Glomerular visceral epithelial cell (primary cell): ENCODE measurements around the gene MAP3K12.
"Not testable (repeated sequence)": the region's sequence is repeated elsewhere in the genome, so short reads cannot be mapped to it uniquely, and the experiment has no call there.

ENCODE experiments used
- DNase-seq: peaks from one replicate; pipeline ENCODE4 v3.0.0-alpha.2; 2016; ENCODE audit errors: extremely low spot score

MAP3K12 gene

GRCh38 chr12:53492188-53492587 is 7.1 kb downstream of the MAP3K12 start:
- no peak for DNase-seq

DNA sequence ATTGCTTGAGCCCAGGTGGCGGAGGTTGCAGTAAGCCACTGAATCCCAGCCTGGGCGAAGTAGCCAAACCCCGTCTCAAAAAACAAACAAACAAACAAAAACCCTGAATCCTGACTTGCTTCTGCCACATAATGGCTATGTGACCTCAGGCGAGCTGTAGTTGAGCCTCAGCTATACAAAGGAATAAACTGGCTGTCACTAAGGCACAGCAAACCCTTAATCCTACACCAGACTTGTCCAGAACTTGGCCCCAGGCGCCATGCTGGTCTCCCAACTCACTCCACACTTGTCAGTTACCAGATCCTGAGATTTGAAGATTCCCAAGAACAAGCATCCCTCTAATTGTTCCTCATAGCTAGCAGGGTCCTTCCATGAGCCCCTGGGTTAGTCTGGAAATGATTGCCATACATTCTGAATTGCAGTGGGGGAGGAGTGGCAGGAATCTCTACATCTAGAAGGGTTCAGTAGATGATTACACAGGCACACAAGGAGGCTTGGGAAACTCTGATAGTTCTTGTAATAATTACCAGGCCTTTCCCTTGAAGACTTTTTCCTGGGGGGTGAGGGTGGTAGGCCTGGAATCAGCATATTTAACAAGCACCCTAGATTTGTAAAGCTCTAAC is 9.9 kb downstream of the MAP3K12 start:
- DNase-seq: no peak

- DNase-seq: no peak
Measured at GRCh38 chr12:53486736-53487487, 12.3 kb downstream of the MAP3K12 start.

GRCh38 chr12:53485955-53486735 is 13.1 kb downstream of the MAP3K12 start:
- DNase-seq: no peak

- DNase-seq: no peak
Measured at GRCh38 chr12:53484686-53485575, 14.3 kb downstream of the MAP3K12 start.

- no peak for DNase-seq
Measured at GRCh38 chr12:53483979-53484377, 15.3 kb downstream of the MAP3K12 start.

DNA sequence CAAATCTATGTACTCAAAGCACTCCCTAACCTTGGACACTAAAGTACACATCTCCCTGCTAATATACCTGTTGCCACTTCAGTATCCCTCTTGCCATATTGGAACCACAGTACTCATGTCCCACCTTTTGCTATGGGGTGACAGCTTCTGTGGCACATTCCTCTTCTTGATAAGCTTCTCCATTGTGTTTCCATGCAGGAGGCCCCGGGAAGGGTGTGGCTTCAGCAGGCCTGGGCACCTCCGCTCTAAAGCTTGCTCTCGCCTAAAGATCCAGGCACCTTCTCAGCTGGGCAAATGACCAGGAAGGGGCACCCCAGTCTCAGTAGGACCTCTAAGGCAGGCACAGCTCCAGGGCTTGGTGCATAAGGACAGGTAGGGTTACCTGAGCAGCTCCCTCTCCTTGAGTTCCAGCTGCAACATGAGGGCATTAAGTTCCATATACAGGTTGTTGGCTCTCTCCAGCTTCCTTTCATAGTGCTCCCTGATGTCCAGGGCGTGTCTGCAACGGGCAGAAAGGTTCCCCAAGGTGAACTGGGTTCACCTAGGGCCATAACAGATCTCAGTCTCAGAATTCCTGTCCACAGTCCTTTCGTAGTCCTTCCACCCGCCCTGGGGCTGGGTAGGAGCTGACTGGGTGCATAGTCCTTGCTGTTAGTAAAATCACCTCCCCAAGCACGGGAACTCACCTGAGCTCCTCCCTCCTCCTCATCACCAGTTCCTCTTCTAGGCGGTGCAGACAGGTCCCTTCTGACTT is 15.9 kb downstream of the MAP3K12 start:
- no peak for DNase-seq

DNA sequence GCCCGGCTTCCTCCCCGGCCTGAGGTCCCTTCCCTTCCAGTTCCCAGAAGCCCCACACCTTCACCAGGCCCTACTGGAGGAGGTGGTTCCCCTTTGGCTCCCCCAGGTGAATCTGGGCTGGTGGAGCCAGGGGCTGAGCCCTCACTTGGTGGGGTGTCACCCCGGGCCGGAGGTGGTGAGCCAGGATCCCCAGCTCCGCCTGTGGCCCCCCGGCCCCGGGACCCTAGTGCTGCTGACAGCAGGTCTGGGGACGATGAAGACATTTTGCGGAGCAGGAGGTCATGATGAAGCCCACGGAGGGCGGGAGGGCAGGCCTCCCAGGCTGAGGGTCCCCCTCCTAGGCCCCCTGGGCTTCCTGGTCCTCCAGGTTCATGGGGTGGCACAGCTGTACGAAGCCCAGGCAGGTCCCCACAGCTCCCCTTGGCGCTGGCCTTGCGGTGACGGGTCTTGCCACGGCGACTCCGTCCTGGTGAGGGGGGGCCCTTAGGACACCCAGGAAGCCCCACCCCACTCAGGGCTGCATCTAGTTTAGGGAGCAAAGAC is 16.6 kb downstream of the MAP3K12 start:
- no peak for DNase-seq

- no peak for DNase-seq
Measured at GRCh38 chr12:53481939-53482586, 17.2 kb downstream of the MAP3K12 start.

GRCh38 chr12:53481458-53481857 is 17.8 kb downstream of the MAP3K12 start:
- not testable (repeated sequence) for DNase-seq

DNA sequence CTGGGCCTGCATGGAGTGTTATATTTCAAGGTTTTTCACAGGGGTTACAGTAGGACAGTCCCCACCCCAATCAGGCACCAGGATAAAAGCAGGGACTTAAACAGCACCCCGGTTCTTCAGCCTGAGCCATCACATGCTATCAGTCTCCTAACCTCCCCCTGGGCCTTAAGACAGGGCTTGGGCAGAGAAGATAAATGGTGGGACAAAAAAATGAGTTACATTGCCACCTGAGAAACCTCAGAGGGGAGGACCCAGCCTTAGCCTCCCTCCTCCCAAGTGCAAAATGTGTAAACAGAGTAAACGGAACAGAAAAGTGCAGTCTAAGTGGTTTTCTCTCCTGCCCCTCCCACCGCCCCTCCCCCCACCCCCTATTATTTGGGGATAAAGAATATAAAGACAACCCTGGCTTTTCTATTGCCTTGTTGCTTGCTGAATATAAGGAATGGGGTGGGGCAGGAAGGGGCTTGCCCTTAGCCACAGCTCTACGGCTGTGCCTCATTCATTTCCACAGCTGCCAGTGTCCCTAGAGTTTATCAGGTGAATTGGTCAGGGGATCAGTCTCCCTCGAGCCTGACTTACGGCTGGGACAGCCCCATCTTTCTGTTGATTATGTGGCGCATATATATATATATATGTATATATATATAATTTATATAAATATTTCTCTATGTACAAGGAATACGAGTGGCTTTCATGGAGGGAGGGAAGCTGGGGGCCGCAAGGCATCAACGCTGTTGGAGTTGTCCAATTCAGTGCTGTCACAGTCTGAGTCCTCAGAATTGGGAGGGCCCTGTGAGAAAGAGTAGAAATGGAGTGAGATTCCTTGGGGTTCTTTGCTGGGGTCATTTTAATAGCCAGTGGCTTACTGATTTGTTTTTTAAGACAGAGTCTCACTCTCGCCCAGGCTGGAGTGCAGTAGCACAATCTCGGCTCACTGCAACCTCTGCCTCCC is 18.5 kb downstream of the MAP3K12 start:
- DNase-seq: no peak

GRCh38 chr12:53479331-53479730 is 19.9 kb downstream of the MAP3K12 start:
- no peak for DNase-seq

DNA sequence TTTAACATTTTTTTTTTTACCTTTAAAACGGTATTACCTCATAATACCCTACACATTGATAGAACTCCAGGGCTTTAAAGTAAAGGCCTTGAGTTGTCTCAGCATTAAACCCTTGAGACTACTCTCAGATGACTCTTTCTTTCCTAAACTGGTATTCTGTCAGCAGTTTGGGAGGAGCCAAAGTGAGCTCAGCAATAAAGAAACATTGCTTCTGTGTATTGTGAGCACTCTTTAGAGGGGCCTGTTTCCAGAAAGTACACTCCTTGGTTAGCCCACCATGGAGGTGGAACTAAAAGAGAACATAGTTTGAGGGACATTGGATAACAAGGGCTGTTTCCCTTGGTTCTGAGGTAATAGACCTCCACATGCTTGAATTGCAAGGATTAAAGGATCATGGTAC is 20.4 kb downstream of the MAP3K12 start:
- DNase-seq: no peak

DNA sequence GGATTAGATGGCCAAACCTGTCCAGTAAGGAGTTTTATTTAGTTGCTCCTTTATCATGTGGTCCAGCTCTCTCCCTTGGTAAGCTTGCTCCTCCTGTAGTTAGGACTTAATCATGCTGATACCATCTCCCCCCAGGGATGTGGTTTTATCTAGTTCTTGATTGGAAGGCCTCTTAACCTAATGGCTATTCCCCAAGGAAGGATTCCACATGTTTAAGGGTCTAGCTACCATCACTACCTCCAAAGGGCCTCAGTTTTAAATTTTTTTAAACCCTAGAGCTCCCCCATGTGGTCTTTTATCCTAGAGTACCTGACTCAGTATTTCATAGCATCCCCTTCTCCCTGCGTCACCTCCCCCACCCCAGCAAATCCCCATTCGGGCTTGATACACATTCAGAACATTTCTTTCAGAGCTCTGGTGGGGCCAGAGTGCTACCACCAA is 22.5 kb downstream of the MAP3K12 start:
- DNase-seq: no peak

DNA sequence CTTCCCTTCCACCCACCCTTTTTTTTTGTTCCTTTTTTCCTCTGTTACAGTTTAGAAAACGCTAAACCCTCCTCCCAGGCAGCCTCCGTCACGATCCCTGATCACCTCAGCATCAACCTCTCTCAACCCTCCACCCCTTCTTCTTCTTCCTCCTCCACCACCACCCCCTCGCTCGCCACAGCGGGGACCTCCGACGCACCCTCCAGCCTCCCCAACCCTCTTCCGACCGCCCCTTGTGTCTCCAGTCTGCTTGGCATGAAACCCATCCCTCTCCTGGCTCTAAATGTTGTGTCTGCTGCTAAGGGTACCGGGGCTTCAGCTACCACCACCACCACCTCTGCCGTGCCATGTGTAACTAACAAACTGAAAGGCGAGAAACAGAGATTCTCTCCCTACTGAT is 24.4 kb downstream of the MAP3K12 start:
- no peak for DNase-seq

- no peak for DNase-seq
Measured at GRCh38 chr12:53474077-53474476, 25.2 kb downstream of the MAP3K12 start.

GRCh38 chr12:53472056-53472582 is 27.1 kb downstream of the MAP3K12 start:
- no peak for DNase-seq

DNA sequence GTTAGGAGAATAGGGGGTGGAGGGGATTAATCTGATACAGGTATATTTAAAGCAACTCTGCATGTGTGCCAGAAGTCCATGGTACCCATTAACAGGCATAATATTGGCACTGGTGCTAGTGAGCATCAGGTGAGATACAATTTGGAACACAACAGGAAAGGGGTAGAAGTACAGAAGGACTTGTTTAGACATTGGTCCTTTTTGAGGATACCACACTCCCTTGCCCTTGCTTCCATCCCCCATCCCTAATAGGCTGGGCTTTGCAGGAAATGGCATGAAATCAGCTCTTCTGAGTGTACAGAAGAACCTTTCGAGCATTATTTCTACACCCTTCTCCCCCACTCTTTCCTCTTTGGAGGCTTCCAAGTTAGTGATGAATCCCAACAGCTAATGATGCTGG is 31.0 kb downstream of the MAP3K12 start:
- DNase-seq: no peak

DNA sequence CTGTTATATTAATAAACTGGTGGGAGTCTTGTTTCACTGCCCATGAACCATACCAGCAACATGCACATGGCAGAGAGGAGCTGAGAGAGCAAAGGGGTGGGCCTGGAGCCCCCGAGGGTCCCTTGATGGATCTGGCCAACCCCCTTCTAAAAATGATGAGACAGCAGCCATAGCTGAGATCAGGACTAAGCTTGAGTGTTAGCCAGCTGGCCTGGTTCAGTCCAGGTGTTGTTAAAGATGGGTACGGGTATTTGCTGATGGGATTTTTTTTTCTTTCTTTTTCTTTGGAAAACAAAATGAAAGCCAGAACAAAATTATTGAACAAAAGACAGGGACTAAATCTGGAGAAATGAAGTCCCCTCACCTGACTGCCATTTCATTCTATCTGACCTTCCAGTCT is 31.4 kb downstream of the MAP3K12 start:
- no peak for DNase-seq
